GM12864 (cell line): Measurements from ENCODE around the gene ALK.

Source experiments
- DNase-seq: peaks from one replicate; pipeline ENCODE4 v3.0.0-alpha.2; 2011; ENCODE audit warnings: low read depth
- H3K4me3 ChIP-seq: 2 replicates; pipeline ENCODE4 v1.5.1; 2011; ENCODE audit warnings: mild to moderate bottlenecking, low read depth, low read length, control low read depth
- TF ChIP-seq, protein P1 (sequence below): IDR thresholded peaks from 2 replicates; pipeline ENCODE4 v1.5.1; 2011; ENCODE audit warnings: low read depth, mild to moderate bottlenecking, moderate library complexity, low read length, control low read depth, inconsistent platforms; ENCODE audit errors: missing control alignments

ALK gene

DNA sequence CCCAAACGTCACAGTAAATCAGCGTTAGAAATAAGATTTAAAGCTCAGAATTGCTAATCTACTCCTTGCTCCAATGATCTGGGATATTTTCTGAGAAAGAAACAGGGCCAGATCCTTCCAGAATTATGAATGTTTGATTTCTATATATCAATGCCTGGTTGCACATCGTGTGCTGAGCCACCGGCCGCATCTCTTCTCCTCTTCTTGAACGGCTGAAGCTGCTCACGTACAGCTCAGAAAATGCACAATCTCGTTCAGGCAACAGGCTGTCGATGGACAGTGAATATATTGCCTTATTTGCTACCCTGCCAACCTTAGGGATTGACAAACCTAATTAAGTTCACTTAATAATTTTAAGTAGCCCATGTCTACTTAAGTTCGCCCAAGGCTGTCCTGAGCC lies 636.7 kb downstream of the ALK start:
- TF ChIP-seq, protein P1, sequence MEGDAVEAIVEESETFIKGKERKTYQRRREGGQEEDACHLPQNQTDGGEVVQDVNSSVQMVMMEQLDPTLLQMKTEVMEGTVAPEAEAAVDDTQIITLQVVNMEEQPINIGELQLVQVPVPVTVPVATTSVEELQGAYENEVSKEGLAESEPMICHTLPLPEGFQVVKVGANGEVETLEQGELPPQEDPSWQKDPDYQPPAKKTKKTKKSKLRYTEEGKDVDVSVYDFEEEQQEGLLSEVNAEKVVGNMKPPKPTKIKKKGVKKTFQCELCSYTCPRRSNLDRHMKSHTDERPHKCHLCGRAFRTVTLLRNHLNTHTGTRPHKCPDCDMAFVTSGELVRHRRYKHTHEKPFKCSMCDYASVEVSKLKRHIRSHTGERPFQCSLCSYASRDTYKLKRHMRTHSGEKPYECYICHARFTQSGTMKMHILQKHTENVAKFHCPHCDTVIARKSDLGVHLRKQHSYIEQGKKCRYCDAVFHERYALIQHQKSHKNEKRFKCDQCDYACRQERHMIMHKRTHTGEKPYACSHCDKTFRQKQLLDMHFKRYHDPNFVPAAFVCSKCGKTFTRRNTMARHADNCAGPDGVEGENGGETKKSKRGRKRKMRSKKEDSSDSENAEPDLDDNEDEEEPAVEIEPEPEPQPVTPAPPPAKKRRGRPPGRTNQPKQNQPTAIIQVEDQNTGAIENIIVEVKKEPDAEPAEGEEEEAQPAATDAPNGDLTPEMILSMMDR = no peak
- H3K4me3 ChIP-seq = no peak overlapping the region
- no peak for DNase-seq

DNA sequence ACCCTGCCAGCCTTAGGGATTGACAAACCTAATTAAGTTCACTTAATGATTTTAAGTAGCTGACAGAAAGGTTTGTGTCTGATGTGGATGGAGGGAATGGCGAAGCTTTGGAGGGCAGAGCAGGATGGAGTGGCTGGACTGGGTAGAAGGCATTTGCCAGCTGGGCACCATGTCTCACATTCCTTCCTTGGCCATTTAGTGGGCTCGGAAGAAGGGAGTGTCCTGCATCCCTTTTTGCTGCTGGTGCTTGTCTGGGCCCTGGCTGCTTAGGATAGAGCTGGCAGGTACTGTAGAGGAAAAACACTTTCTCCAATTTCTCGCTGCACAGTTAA lies 639.5 kb downstream of the ALK start:
- H3K4me3 ChIP-seq = no peak overlapping the region
- DNase-seq = no peak
- TF ChIP-seq, protein P1 = no peak

DNA sequence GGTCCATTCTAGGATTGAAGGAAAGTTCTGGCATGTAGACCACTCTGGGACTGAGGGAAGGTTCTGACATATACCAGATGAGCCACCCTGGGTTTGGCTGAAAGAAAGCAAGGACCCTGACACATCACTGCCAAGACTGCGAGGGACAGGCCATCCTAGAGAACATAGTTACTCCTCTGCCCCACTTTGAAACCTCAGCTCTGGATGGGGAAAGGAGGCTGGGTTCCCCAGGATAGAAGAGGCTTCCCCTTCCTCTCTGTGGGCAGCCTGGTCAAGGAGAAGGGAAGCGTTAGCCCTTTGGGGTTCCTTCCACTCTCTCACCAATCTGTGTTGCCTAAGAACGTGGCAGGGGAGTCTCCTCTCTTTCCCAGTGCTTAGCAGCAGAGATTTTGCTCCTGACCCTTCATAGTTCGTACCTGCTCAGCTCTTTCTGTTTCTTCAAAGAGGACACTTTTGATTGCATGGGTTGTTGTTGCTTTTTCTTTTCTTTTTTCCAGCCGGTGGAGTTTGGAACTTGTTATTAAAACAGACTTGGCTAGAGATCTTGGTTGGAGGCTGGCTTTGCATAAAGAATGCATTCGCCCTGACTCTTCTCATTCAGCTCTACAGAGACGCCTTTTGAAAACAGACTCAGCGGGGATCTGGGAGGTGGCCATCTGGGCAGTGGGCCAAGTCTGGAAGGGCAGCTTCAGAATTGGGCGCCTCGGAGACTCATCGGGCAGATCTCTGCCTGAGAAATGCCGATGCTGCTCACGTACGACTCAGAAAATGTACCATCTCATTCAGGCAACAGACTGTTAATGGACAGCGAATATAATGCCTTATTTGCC lies 640.1 kb downstream of the ALK start:
- no peak for DNase-seq
- H3K4me3 ChIP-seq = no peak overlapping the region
- TF ChIP-seq, protein P1 = no peak

DNA sequence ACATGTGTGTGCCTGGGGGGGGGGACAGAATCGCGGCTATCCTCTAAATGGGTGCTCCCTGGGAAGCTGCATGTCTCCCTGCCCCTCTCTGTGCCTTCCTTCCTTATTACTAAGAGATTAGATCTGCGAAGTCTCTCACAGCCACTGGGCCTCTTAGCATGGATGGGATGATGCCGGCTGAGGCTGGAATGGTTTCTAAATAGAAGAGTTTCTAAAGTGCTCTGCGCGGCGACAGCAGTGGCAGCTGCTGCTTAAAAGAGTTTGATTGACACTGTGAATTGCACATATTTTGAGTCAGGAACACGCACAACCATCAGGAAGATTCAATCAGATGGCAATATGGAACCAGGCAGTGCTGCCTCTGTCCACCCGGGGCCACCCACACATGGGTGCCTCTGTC lies 642.4 kb downstream of the ALK start:
- TF ChIP-seq, protein P1 = no peak
- DNase-seq = no peak
- H3K4me3 ChIP-seq = no peak overlapping the region

DNA sequence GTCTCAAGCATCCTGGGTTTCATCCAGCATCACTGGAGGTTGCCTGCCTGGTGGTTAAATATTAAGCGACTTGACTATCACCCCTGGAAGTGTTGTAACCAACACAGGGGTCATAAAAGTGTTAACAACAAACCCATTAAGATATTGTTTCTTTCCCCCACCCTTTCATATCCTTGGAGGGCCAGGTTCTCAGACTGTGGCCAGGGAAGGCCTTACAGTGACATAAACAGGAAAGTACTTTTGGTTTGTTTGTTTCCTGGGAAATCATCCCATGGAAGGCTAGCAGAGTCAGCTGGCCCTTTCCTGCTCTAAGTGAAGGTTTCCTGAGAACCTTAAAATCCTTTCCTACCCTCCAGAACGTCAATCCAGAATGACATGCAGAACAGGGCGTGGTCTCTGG lies 645.2 kb downstream of the ALK start:
- TF ChIP-seq, protein P1 = no peak
- DNase-seq = no peak
- no peak overlapping the region for H3K4me3 ChIP-seq

DNA sequence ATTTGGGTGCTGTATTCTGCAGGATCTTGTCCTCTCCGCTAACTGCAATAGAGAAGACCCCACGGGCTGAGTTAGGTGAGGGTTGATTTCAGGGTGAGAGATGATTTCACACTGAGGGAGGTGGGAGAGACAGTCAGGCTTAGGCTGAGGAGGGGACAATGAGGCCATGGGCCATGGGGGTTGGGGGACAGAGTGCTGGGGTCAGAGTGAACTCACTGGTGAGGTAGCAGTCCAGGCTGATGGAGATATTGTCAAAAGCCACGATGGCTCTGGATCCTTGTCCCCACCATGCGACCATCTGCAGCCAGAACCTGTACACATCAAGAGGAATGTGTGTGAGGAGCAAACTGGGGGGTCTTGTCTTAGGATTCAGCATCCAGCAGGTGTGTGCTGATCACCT lies 646.2 kb downstream of the ALK start:
- no peak for DNase-seq
- TF ChIP-seq, protein P1 = no peak
- no peak overlapping the region for H3K4me3 ChIP-seq
